ENCODE results near the gene BACH2.

Gene BACH2

GRCh38 chr6:90302320-90302719 is 5.7 kb upstream of the BACH2 start:
- no peak for DNase-seq (ENCODE audit: extremely low read depth in 1 of 2, low read depth in 1 of 2)

- DNase-seq (ENCODE audit: extremely low read depth in 1 of 2, low read depth in 1 of 2) = no peak
Measured at GRCh38 chr6:90301816-90302215, 5.2 kb upstream of the BACH2 start.

GRCh38 chr6:90298459-90299053 is 1.9 kb upstream of the BACH2 start:
- no peak for DNase-seq (ENCODE audit: extremely low read depth in 1 of 2, low read depth in 1 of 2)

- DNase-seq (ENCODE audit: extremely low read depth in 1 of 2, low read depth in 1 of 2) = no peak
Measured at GRCh38 chr6:90297867-90298381, 1.3 kb upstream of the BACH2 start.

- DNase-seq (ENCODE audit: extremely low read depth in 1 of 2, low read depth in 1 of 2) = no peak
Measured at GRCh38 chr6:90297115-90297866, 648 bp upstream of the BACH2 start.

- no peak for DNase-seq (ENCODE audit: extremely low read depth in 1 of 2, low read depth in 1 of 2)
Measured at GRCh38 chr6:90295854-90296340, 746 bp downstream of the BACH2 start.

GRCh38 chr6:90294989-90295853 is 1.4 kb downstream of the BACH2 start:
- DNase-seq (ENCODE audit: extremely low read depth in 1 of 2, low read depth in 1 of 2) = peak; percentile 72 to 85

- DNase-seq (ENCODE audit: extremely low read depth in 1 of 2, low read depth in 1 of 2) = no peak
Measured at GRCh38 chr6:90294614-90294988, 2.0 kb downstream of the BACH2 start.

- DNase-seq (ENCODE audit: extremely low read depth in 1 of 2, low read depth in 1 of 2) = no peak
Measured at GRCh38 chr6:90294008-90294511, 2.6 kb downstream of the BACH2 start.

- no peak for DNase-seq (ENCODE audit: extremely low read depth in 1 of 2, low read depth in 1 of 2)
Measured at GRCh38 chr6:90293319-90293953, 3.2 kb downstream of the BACH2 start.

- DNase-seq (ENCODE audit: extremely low read depth in 1 of 2, low read depth in 1 of 2) = no peak
Measured at GRCh38 chr6:90291565-90291964, 5.1 kb downstream of the BACH2 start.

- no peak for DNase-seq (ENCODE audit: extremely low read depth in 1 of 2, low read depth in 1 of 2)
Measured at GRCh38 chr6:90290811-90291420, 5.7 kb downstream of the BACH2 start.

GRCh38 chr6:90289902-90290301 is 6.7 kb downstream of the BACH2 start:
- DNase-seq (ENCODE audit: extremely low read depth in 1 of 2, low read depth in 1 of 2) = no peak

GRCh38 chr6:90288404-90288803 is 8.2 kb downstream of the BACH2 start:
- no peak for DNase-seq (ENCODE audit: extremely low read depth in 1 of 2, low read depth in 1 of 2)

- DNase-seq (ENCODE audit: extremely low read depth in 1 of 2, low read depth in 1 of 2) = peak in 1 of 2 donors; percentile 70
Measured at GRCh38 chr6:90286884-90287488, 9.7 kb downstream of the BACH2 start.

- DNase-seq (ENCODE audit: extremely low read depth in 1 of 2, low read depth in 1 of 2) = no peak
Measured at GRCh38 chr6:90285611-90286381, 10.8 kb downstream of the BACH2 start.

GRCh38 chr6:90285042-90285481 is 11.6 kb downstream of the BACH2 start:
- no peak for DNase-seq (ENCODE audit: extremely low read depth in 1 of 2, low read depth in 1 of 2)

GRCh38 chr6:90284236-90285041 is 12.2 kb downstream of the BACH2 start:
- DNase-seq (ENCODE audit: extremely low read depth in 1 of 2, low read depth in 1 of 2) = peak in 1 of 2 donors; percentile 72

All from stimulated activated CD8-positive, alpha-beta memory T cell treated with anti-CD3 and anti-CD28 coated beads, Interleukin-7, amount 100 ng/mL, for 48 hours (primary cell).